SW 1271 (cell line): ENCODE data around the gene CNFN.
"Not testable (repeated sequence)": the region's sequence is repeated elsewhere in the genome, so short reads cannot be mapped to it uniquely, and the experiment has no call there.

Experiments used
- DNase-seq, 2 experiments: peaks; one replicate each; lab custom pipeline; 2025; lab: John Stamatoyannopoulos, UW

CNFN gene

GRCh38 chr19:42351079-42351735 is 38.9 kb downstream of the CNFN start:
- no peak for DNase-seq

- DNase-seq: no peak
These were observed 39.7 kb downstream of the CNFN start for GRCh38 chr19:42350417-42350816.

- DNase-seq: no peak
These were observed 40.6 kb downstream of the CNFN start for GRCh38 chr19:42349378-42350107.

GRCh38 chr19:42348211-42348610 is 41.9 kb downstream of the CNFN start:
- DNase-seq: no peak

- no peak for DNase-seq
These were observed 44.8 kb downstream of the CNFN start for GRCh38 chr19:42345191-42345812.

- no peak for DNase-seq
These were observed 45.7 kb downstream of the CNFN start for GRCh38 chr19:42344336-42344893.

GRCh38 chr19:42343344-42344110 is 46.6 kb downstream of the CNFN start:
- DNase-seq: no peak

- not testable (repeated sequence) for DNase-seq
These were observed 50.2 kb downstream of the CNFN start for GRCh38 chr19:42339922-42340321.

- not testable (repeated sequence) for DNase-seq
These were observed 50.8 kb downstream of the CNFN start for GRCh38 chr19:42339126-42339860.
